Bronchial epithelial cell (primary cell): ENCODE results near the gene OSBPL3. TPM values are rescaled to one million over a fixed set of nuclear protein-coding genes. Genes with fewer than 3 reads are reported as not detected.
A peak's percentile ranks its signal among the peaks of the same experiment; 100 is the strongest.

Experiments used
- DNase-seq: peaks from one replicate; pipeline ENCODE4 v3.0.0-alpha.2; 2010; ENCODE audit warnings: low read depth
- FAIRE-seq: peaks from 2 replicates; lab custom pipeline; 2011; peaks lifted over from hg19 to GRCh38; lab: Jason Lieb, UNC
- H3K27me3 ChIP-seq: 2 replicates; pipeline ENCODE4 v1.5.1; 2011; ENCODE audit warnings: low read length; ENCODE audit not compliant: control insufficient read depth, insufficient read depth
- H3K36me3 ChIP-seq: 2 replicates; pipeline ENCODE4 v1.5.1; 2011; ENCODE audit warnings: low read length; ENCODE audit not compliant: control insufficient read depth, insufficient read depth
- H3K4me3 ChIP-seq: 2 replicates; pipeline ENCODE4 v1.5.1; 2011; ENCODE audit warnings: mild to moderate bottlenecking, low read depth, low read length, control low read depth
- CTCF ChIP-seq: IDR thresholded peaks from 2 replicates; pipeline ENCODE4 v1.5.1; 2011; ENCODE audit warnings: mild to moderate bottlenecking, moderate library complexity, low read length, control low read depth, inconsistent platforms; ENCODE audit not compliant: insufficient read depth, severe bottlenecking
- total RNA-seq: library from RNA; depleted of rRNA; stranded (reverse); fragments of >200 nt; gene quantifications from 2 replicates; pipeline ENCODE4 v1.2.1, GENCODE V29; 2014

Gene OSBPL3
- total RNA-seq, 1 donor from 2014 or later: 25.0 TPM

- no peaks in the 10 kb centered on the region for H3K27me3 ChIP-seq
- DNase-seq (no peak), FAIRE-seq (no peak)
- no peak overlapping the region for H3K4me3 ChIP-seq
- H3K36me3 ChIP-seq: no peaks in the 10 kb centered on the region
- TF ChIP-seq CTCF: no peak
Measured at GRCh38 chr7:24972166-24972477, 7.9 kb downstream of the OSBPL3 start.

GRCh38 chr7:24971333-24972165 lies 8.4 kb downstream of the OSBPL3 start:
- Histone ChIP-seq H3K4me3 (no peak overlapping the region), H3K36me3 (no peaks in the 10 kb centered on the region), H3K27me3 (no peaks in the 10 kb centered on the region)
- DNase-seq (peak; percentile 94), FAIRE-seq (peak; percentile 89)
- no peak for TF ChIP-seq CTCF

GRCh38 chr7:24970676-24971075 lies 9.3 kb downstream of the OSBPL3 start:
- FAIRE-seq (no peak), DNase-seq (peak; percentile 58)
- Histone ChIP-seq H3K4me3 (no peak overlapping the region), H3K27me3 (no peaks in the 10 kb centered on the region), H3K36me3 (no peaks in the 10 kb centered on the region)
- TF ChIP-seq CTCF: no peak

GRCh38 chr7:24968165-24968564 lies 11.8 kb downstream of the OSBPL3 start:
- TF ChIP-seq CTCF: no peak
- no peaks in the 10 kb centered on the region for H3K36me3 ChIP-seq
- no peaks in the 10 kb centered on the region for H3K27me3 ChIP-seq
- H3K4me3 ChIP-seq: no peak overlapping the region
- DNase-seq: no peak
- no peak for FAIRE-seq

GRCh38 chr7:24967696-24968095 lies 12.3 kb downstream of the OSBPL3 start:
- Histone ChIP-seq H3K4me3 (no peak overlapping the region), H3K27me3 (no peaks in the 10 kb centered on the region), H3K36me3 (no peaks in the 10 kb centered on the region)
- DNase-seq (no peak), FAIRE-seq (no peak)
- TF ChIP-seq CTCF: no peak

- Histone ChIP-seq H3K4me3 (no peak overlapping the region), H3K36me3 (no peaks in the 10 kb centered on the region), H3K27me3 (no peaks in the 10 kb centered on the region)
- no peak for TF ChIP-seq CTCF
- no peak for FAIRE-seq
- peak; percentile 36 for DNase-seq
Measured at GRCh38 chr7:24966802-24967201, 13.2 kb downstream of the OSBPL3 start.
